Amniotic epithelial cell (primary cell): ENCODE data around the gene MTA2.
"Not testable (repeated sequence)": the region's sequence is repeated elsewhere in the genome, so short reads cannot be mapped to it uniquely, and the experiment has no call there.

Experiments
- DNase-seq: peaks from one replicate; pipeline ENCODE4 v3.0.0-alpha.2; 2010; ENCODE audit warnings: low read depth

MTA2 gene

GRCh38 chr11:62601372-62602140, at the start of gene MTA2:
Gene MTA2, minus strand, starts transcription at chr11:62601865. Its CDS starts 415 bp downstream, at chr11:62601450.
- peak; percentile 95 for DNase-seq

DNA sequence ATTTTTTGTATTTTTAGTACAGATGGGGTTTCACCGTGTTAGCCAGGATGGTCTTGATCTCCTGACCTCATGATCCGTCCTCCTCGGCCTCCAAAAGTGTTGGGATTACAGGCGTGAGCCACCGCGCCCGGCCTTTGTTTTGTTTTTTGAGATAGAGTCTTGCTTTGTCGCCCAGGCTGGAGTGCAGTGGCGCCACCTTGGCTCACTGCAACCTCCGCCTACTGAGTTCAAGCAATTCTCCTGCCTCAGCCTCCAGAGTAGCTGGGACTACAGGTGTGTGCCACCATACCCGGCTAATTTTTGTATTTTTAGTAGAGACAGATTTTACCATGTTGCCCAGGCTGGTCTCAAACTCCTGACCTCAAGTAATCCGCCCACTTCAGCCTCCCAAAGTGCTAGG, 48.6 kb upstream of the MTA2 start:
- not testable (repeated sequence) for DNase-seq

DNA sequence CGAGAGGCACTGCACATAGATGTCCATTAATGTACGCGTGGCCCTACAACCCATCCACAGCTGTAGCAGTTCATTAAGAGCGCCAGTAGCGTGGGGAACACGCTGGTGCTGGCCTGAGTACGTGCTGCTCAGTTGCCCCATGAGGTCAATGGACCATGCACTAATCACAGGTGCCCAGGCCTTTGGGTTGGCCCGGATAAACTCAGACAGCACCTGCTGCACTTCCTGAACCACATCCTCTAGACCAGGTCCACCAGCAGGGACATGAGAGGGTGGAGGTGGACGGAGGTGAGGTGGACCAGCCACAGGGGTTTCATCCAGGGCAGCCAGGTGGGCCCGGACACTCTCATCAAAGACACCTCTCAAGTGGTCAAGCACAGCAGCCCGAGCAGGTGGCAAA, 47.8 kb upstream of the MTA2 start:
- no peak for DNase-seq

DNA sequence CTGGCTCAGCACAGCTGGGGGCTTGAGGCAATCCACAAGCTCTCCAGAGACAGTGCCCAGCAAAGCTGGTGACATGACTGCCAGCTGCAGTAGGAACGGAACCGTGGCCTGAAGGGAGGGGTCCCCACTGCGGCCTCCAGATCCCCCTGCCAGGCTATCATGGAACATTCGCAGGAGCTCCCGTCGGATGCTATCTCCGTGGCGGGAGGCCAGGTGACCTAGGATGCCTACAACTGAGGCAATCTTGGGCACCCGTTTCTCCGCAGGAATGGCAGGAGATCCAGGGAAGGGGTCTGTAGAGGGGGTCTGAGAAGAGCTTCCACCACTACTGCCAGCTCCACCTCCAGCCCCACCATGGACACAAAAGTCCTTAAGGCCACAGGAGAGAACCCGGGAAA, 47.3 kb upstream of the MTA2 start:
- DNase-seq = no peak

GRCh38 chr11:62648185-62648966, 46.7 kb upstream of the MTA2 start:
- DNase-seq = no peak

DNA sequence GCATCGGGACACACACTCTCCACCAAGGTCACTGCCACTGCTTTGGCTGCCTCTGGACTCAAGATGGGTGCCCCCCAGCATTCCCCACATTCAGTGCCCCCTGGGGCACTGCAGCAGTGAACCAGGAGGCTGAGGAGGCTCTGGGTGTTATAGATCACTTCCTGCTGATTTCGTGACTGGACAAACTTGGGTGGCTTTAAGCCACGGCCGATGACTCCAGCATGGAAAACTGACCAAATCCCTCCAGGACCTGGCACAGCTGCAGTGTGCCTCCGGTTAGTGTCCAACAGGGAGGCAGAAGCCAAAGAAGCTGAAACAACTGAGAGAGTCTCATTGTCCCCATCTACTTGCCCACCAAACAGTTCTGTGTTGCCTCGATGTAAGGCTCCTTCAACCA, 45.9 kb upstream of the MTA2 start:
- DNase-seq = no peak

GRCh38 chr11:62646825-62647608, 45.4 kb upstream of the MTA2 start:
- no peak for DNase-seq

DNA sequence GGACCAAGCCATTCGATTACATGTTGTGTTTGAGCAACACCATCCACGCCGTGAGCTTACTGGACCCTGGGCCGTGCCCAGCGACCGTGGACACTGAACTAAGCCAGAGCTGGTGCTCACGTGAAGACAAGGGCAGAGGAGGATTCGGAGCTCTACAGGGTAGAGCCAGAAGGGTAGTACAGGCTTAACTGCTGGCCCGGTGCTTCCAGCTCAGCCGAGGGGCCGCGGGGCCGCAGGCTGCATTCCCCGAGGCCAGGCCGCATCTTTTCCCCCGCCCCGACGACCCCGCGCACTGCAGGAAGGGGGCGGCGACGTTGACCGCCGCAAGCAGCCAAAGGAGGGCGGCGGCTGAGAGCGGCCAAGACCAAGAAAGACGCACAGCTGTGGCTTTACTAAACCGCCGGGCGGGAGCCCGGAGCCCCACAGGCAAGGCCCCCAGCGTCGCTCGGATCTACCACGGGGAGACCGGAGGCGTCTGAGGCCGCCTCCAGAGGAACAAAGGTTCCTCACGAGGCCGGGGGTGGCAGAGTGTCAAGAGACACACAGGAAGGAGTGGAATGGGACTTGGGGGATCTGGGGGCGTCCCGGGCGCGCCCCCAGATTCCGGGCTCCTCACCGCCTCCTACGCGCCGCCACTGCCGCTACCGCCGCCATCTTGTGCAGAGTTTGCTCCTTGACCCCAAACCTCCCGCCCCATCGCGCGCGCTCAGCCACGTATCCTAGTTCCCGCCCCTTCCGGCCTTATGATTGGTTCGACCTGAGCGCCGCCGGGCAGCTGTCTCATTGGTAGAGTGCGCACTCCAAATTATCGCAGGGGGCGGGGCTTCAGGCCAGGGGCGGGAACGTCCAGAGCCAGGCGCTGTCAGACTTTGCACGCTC, 44.5 kb upstream of the MTA2 start, which contains the start of gene GANAB:
GANAB (minus strand) TSS at position 668 of the 879 bp plus-strand sequence; CDS start at position 654, 14 bp downstream.
- peak; percentile 95 for DNase-seq

DNA sequence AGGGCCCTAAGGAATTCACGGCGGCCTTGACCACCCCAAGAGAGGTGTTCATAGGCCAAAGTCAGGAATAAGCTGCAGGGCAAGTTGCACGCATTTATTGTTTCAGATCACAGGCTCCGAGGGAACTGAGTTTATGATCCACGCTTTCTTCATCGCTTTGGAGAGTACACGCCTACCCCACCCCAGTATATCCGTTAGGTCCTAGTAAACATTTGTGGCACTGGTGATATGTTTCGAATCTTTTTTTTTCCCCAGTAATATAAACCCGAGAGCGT, 43.9 kb upstream of the MTA2 start:
- no peak for DNase-seq

- no peak for DNase-seq
Observed at GRCh38 chr11:62644220-62644619, 42.6 kb upstream of the MTA2 start.

DNA sequence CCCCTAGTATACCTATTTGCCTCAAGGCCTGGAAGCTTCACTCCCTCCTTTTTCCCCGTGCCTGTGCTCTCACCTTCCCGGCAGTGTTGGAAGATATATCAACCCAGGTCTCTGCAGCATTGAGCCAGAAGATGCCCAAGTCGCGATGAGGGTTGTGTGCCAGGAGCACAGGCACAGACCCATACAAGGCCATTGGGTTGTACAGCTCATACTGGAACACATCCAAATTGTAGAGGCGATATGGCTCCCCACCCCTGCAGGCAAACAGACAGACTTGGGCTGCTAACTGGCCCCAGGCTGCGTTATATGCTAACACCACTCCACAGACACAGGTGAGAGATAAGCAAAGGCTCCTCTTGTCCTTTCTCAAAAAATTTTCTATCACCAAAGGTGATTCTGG, 30.8 kb upstream of the MTA2 start:
- no peak for DNase-seq

DNA sequence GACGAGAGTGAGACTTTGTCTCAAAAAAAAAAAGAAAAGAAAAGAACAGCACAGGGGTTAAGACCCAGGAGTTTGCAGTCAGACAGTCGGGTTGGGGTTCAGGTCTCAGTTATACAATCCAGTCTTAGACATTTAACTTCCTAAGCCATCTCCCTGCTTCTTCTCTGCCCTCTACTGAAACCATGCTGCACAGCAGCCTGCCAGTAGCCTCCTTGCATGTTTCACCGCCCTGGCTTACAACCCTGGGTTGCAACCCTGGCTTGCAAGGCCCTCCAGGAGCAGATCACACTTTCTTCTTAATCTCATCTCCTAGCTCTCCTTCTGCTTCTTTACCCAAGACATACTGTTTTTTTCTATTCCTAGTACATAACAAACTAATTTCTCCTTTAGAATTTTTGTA, 26.0 kb upstream of the MTA2 start:
- peak; percentile 19 for DNase-seq

DNA sequence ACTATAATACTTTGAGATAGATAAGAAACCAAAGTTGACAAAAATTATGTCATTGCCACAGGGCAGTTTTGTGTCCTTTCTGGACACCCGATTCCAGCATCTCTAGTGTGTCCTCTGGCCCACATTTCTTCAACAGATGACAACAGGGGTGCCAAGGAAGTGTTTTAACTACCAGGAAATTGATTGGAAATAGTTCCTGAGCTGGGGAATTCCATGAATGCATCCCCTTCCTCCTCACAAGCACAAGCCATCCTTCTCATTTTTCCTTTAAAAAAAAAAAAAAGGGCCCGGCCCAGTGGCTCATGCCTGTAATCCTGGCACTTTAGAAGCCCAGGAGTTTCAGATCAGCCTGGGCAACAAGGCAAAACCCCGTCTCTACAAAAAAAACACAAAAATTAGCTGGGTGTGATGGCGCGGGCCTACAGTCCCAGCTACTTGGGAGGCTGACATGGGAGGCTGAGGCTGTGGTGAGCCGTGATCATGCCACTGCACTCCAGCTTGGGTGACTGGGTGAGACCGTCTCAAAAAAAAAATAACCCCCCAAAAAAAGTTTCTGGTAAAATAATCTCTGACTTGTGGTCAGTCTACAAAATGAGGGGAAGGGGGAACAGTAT, 20.9 kb upstream of the MTA2 start:
- no peak for DNase-seq

DNA sequence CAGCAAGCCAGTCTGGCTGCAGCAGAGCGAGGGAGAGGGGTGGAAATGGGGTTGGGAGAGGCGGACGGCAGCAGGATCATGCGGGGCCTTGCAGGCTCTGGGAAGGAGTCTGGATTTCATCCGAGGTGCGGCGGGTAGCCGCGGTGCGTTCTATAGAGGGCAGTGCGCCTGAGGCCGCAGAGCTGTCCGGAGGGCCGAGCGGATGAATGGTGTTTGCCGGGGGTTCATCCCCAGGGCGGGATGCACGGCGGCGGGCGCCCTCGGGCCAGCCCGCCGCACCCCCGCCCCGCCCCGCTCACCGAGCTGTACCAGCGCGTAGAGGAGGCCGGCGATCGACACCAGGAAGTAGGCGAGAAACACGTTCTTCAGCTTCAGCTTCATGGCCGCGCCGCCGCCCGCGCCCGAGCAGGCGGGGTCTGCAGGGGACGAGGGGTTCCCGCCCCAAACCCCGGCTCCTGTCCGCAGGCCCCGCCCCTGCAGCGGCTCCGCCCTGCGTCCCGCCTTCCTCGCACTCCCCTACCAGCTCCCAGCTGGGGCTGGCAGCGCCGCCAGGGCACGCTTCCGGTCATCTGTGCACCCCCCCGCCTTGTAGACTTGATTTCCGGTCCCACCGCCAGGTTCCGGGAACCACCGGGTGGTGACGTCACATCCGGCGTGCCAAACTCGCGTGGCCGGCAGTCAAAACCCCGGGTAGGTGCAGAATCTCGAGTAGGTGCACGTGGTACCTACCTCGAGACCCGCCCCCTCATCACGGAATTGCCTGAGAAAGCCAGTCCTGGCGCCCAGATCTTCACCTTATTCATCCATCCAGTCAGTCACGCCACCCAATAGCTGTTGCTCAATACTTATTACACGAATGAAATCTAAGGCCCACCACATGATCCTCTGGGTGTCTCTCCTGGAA, 20.2 kb upstream of the MTA2 start, which contains the start of gene B3GAT3:
B3GAT3 (minus strand) TSS at position 420 of the 904 bp plus-strand sequence; CDS start at position 381, 39 bp downstream.
- peak; percentile 99 for DNase-seq

GRCh38 chr11:62621027-62621566, 19.4 kb upstream of the MTA2 start:
- no peak for DNase-seq

DNA sequence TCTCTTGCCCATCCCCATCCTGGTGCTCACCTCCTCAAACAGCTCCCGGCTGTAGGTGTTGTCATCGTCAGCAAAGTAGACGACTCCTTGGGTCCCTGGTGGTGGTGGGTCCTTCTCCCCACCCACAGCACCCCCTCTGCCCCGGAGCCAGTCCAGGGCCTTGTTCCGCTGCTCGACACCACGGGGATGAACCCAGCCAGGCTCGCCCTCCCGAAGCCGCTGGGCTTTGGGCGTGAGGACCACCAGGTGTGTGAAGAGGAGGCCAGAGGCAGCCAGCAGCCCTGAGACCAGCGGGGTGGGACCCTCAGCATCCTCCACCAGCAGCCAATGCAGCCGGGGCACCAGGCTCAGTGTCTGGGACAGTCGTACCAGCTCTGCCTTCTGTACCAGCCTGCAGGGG, 15.3 kb upstream of the MTA2 start:
- DNase-seq = not testable (repeated sequence)

- DNase-seq = no peak
Observed at GRCh38 chr11:62615521-62615920, 13.9 kb upstream of the MTA2 start.

- DNase-seq = peak; percentile 39
Observed at GRCh38 chr11:62614275-62614674, 12.6 kb upstream of the MTA2 start.

GRCh38 chr11:62613291-62613778, 11.7 kb upstream of the MTA2 start:
- DNase-seq = no peak
